Measurements from ENCODE around the gene ANAPC2.
A peak's percentile ranks its signal among the peaks of the same experiment; 100 is the strongest.

Gene ANAPC2

GRCh38 chr9:137233143-137233980 is 45.0 kb upstream of the ANAPC2 start:
- WGBS = 88% methylated on average over 34 of the region's 40 CpGs
- Histone ChIP-seq H3K4ac (ENCODE audit: low read depth in 1 of 2, low read length in 2 of 2) (no peak overlapping the region), H3K4me3 (ENCODE audit: insufficient read depth in 1 of 2, low read depth in 1 of 2, low read length in 2 of 2) (no peak overlapping the region), H2BK5ac (ENCODE audit: low read depth, low read length, poor library complexity, severe bottlenecking) (no peak overlapping the region), H3K4me1 (ENCODE audit: control insufficient read depth, insufficient read depth, low read depth, low read length) (peaks cover 27% of the 10 kb centered on the region), H3K79me1 (replicated peaks; ENCODE audit: low read length, poor library complexity, severe bottlenecking) (peaks cover 14% of the 10 kb centered on the region), H3K14ac (ENCODE audit: low read length in 2 of 2) (no peak overlapping the region), H3K9ac (ENCODE audit: low read length) (no peak overlapping the region), H3K4me2 (ENCODE audit: low read length, poor library complexity, severe bottlenecking) (no peak overlapping the region), H2AK5ac (ENCODE audit: low read length, severe bottlenecking) (no peak overlapping the region), H3K23ac (ENCODE audit: low read length in 2 of 2) (no peak overlapping the region), H3K9me3 (ENCODE audit: control insufficient read depth, low read length) (no peaks in the 10 kb centered on the region), H2BK12ac (ENCODE audit: low read length in 2 of 2) (no peak overlapping the region), H2AFZ (ENCODE audit: low read depth, low read length) (no peak overlapping the region), H3K36me3 (ENCODE audit: control insufficient read depth in 1 of 2, insufficient read depth in 2 of 2, low read depth in 1 of 2, low read length in 2 of 2) (peaks cover 0 to 3% of the 10 kb centered on the region in 2 experiments), H4K8ac (ENCODE audit: low read length) (no peak overlapping the region), H3K18ac (ENCODE audit: low read depth in 1 of 2, low read length in 2 of 2) (no peak overlapping the region), H2BK15ac (ENCODE audit: low read depth, poor library complexity, severe bottlenecking) (no peak overlapping the region), H2BK120ac (ENCODE audit: low read depth, low read length) (no peak overlapping the region), H4K91ac (ENCODE audit: low read length) (no peak overlapping the region), H3K27me3 (ENCODE audit: control insufficient read depth in 1 of 2, insufficient read depth in 1 of 2, low read length in 2 of 2) (peaks cover 0 to 68% of the 10 kb centered on the region in 2 experiments), H3K27ac (ENCODE audit: low read length, poor library complexity, severe bottlenecking) (no peak overlapping the region)
- no peak for DNase-seq

GRCh38 chr9:137232510-137232909 is 44.1 kb upstream of the ANAPC2 start:
- Histone ChIP-seq H3K27ac (ENCODE audit: low read length, poor library complexity, severe bottlenecking) (no peak overlapping the region), H3K36me3 (ENCODE audit: control insufficient read depth in 1 of 2, insufficient read depth in 2 of 2, low read depth in 1 of 2, low read length in 2 of 2) (peaks cover 0 to 3% of the 10 kb centered on the region in 2 experiments), H3K9me3 (ENCODE audit: control insufficient read depth, low read length) (no peaks in the 10 kb centered on the region), H4K8ac (ENCODE audit: low read length) (no peak overlapping the region), H2AFZ (ENCODE audit: low read depth, low read length) (no peak overlapping the region), H3K14ac (ENCODE audit: low read length in 2 of 2) (no peak overlapping the region), H3K4me2 (ENCODE audit: low read length, poor library complexity, severe bottlenecking) (no peak overlapping the region), H3K9ac (ENCODE audit: low read length) (no peak overlapping the region), H2AK5ac (ENCODE audit: low read length, severe bottlenecking) (no peak overlapping the region), H2BK12ac (ENCODE audit: low read length in 2 of 2) (no peak overlapping the region), H3K18ac (ENCODE audit: low read depth in 1 of 2, low read length in 2 of 2) (no peak overlapping the region), H2BK15ac (ENCODE audit: low read depth, poor library complexity, severe bottlenecking) (no peak overlapping the region), H4K91ac (ENCODE audit: low read length) (peak overlapping the region; percentile 10), H3K79me1 (replicated peaks; ENCODE audit: low read length, poor library complexity, severe bottlenecking) (peaks cover 10% of the 10 kb centered on the region), H3K4me3 (ENCODE audit: insufficient read depth in 1 of 2, low read depth in 1 of 2, low read length in 2 of 2) (no peak overlapping the region), H3K4ac (ENCODE audit: low read depth in 1 of 2, low read length in 2 of 2) (no peak overlapping the region), H3K4me1 (ENCODE audit: control insufficient read depth, insufficient read depth, low read depth, low read length) (peaks cover 19% of the 10 kb centered on the region), H3K27me3 (ENCODE audit: control insufficient read depth in 1 of 2, insufficient read depth in 1 of 2, low read length in 2 of 2) (peaks cover 0 to 73% of the 10 kb centered on the region in 2 experiments), H2BK120ac (ENCODE audit: low read depth, low read length) (no peak overlapping the region), H3K23ac (ENCODE audit: low read length in 2 of 2) (no peak overlapping the region), H2BK5ac (ENCODE audit: low read depth, low read length, poor library complexity, severe bottlenecking) (no peak overlapping the region)
- DNase-seq = no peak
- WGBS = 91% methylated on average over 24 of the region's 24 CpGs

- Histone ChIP-seq H2BK5ac (ENCODE audit: low read depth, low read length, poor library complexity, severe bottlenecking) (no peak overlapping the region), H3K27me3 (ENCODE audit: control insufficient read depth in 1 of 2, insufficient read depth in 1 of 2, low read length in 2 of 2) (peaks cover 0 to 73% of the 10 kb centered on the region in 2 experiments), H3K14ac (ENCODE audit: low read length in 2 of 2) (no peak overlapping the region), H3K4me2 (ENCODE audit: low read length, poor library complexity, severe bottlenecking) (no peak overlapping the region), H2BK15ac (ENCODE audit: low read depth, poor library complexity, severe bottlenecking) (no peak overlapping the region), H3K36me3 (ENCODE audit: control insufficient read depth in 1 of 2, insufficient read depth in 2 of 2, low read depth in 1 of 2, low read length in 2 of 2) (peaks cover 0 to 3% of the 10 kb centered on the region in 2 experiments), H2AK5ac (ENCODE audit: low read length, severe bottlenecking) (no peak overlapping the region), H3K23ac (ENCODE audit: low read length in 2 of 2) (no peak overlapping the region), H3K4ac (ENCODE audit: low read depth in 1 of 2, low read length in 2 of 2) (no peak overlapping the region), H4K91ac (ENCODE audit: low read length) (no peak overlapping the region), H2BK120ac (ENCODE audit: low read depth, low read length) (no peak overlapping the region), H3K9me3 (ENCODE audit: control insufficient read depth, low read length) (no peaks in the 10 kb centered on the region), H3K4me3 (ENCODE audit: insufficient read depth in 1 of 2, low read depth in 1 of 2, low read length in 2 of 2) (no peak overlapping the region), H3K27ac (ENCODE audit: low read length, poor library complexity, severe bottlenecking) (no peak overlapping the region), H3K9ac (ENCODE audit: low read length) (no peak overlapping the region), H2BK12ac (ENCODE audit: low read length in 2 of 2) (no peak overlapping the region), H3K79me1 (replicated peaks; ENCODE audit: low read length, poor library complexity, severe bottlenecking) (peaks cover 7% of the 10 kb centered on the region), H4K8ac (ENCODE audit: low read length) (no peak overlapping the region), H3K18ac (ENCODE audit: low read depth in 1 of 2, low read length in 2 of 2) (no peak overlapping the region), H3K4me1 (ENCODE audit: control insufficient read depth, insufficient read depth, low read depth, low read length) (peaks cover 21% of the 10 kb centered on the region), H2AFZ (ENCODE audit: low read depth, low read length) (no peak overlapping the region)
- WGBS = 86% methylated on average over 10 of the region's 10 CpGs
- DNase-seq = no peak
Measured at GRCh38 chr9:137232101-137232500, 43.7 kb upstream of the ANAPC2 start.

GRCh38 chr9:137231372-137232039 is 43.1 kb upstream of the ANAPC2 start:
- DNase-seq = no peak
- H3K27me3 ChIP-seq (ENCODE audit: control insufficient read depth in 1 of 2, insufficient read depth in 1 of 2, low read length in 2 of 2) = peaks cover 0 to 73% of the 10 kb centered on the region in 2 experiments
- no peak overlapping the region for H3K23ac ChIP-seq (ENCODE audit: low read length in 2 of 2)
- H2BK15ac ChIP-seq (ENCODE audit: low read depth, poor library complexity, severe bottlenecking) = no peak overlapping the region
- WGBS = 92% methylated on average over 22 of the region's 23 CpGs
- no peak overlapping the region for H3K27ac ChIP-seq (ENCODE audit: low read length, poor library complexity, severe bottlenecking)
- H3K4ac ChIP-seq (ENCODE audit: low read depth in 1 of 2, low read length in 2 of 2) = no peak overlapping the region
- no peak overlapping the region for H2BK120ac ChIP-seq (ENCODE audit: low read depth, low read length)
- H3K9ac ChIP-seq (ENCODE audit: low read length) = no peak overlapping the region
- no peak overlapping the region for H3K18ac ChIP-seq (ENCODE audit: low read depth in 1 of 2, low read length in 2 of 2)
- peaks cover 0 to 3% of the 10 kb centered on the region in 2 experiments for H3K36me3 ChIP-seq (ENCODE audit: control insufficient read depth in 1 of 2, insufficient read depth in 2 of 2, low read depth in 1 of 2, low read length in 2 of 2)
- no peak overlapping the region for H3K4me2 ChIP-seq (ENCODE audit: low read length, poor library complexity, severe bottlenecking)
- H4K8ac ChIP-seq (ENCODE audit: low read length) = no peak overlapping the region
- no peak overlapping the region for H3K4me3 ChIP-seq (ENCODE audit: insufficient read depth in 1 of 2, low read depth in 1 of 2, low read length in 2 of 2)
- H2BK5ac ChIP-seq (ENCODE audit: low read depth, low read length, poor library complexity, severe bottlenecking) = no peak overlapping the region
- no peak overlapping the region for H3K14ac ChIP-seq (ENCODE audit: low read length in 2 of 2)
- no peak overlapping the region for H2AFZ ChIP-seq (ENCODE audit: low read depth, low read length)
- H2AK5ac ChIP-seq (ENCODE audit: low read length, severe bottlenecking) = no peak overlapping the region
- peak overlapping the region; percentile 2 for H4K91ac ChIP-seq (ENCODE audit: low read length)
- H2BK12ac ChIP-seq (ENCODE audit: low read length in 2 of 2) = no peak overlapping the region
- H3K4me1 ChIP-seq (ENCODE audit: control insufficient read depth, insufficient read depth, low read depth, low read length) = peaks cover 19% of the 10 kb centered on the region
- H3K79me1 ChIP-seq (replicated peaks; ENCODE audit: low read length, poor library complexity, severe bottlenecking) = peaks cover 2% of the 10 kb centered on the region
- H3K9me3 ChIP-seq (ENCODE audit: control insufficient read depth, low read length) = no peaks in the 10 kb centered on the region
